ENCODE results near the gene DRG2. TPM values are rescaled to one million over a fixed set of nuclear protein-coding genes. Genes with fewer than 3 reads are reported as not detected.

The DRG2 gene
- total and polyA plus RNA-seq, 2 of the 8 experiments (the other 6 are each of a cell fraction or from before 2014, with no cell fraction given): 44.6 to 47.8 TPM

DNA sequence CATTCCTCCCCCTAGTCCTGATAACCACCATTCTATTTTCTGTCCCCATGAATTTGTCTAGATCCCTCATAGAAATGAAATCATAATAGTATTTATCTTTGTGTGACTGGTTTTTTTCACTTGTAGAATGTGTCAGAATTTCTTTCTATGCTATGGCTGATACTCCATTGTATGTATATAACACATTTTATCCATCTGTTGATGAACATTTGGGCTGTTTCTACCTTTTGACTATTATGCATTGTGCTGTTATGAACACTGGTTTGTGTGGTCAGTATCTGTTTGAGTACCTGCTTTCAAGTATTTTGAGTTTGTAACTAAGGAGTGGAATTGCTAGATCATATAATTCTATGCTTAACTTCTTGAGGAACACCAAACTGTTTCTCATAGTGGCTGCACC is 16.0 kb upstream of the DRG2 start:
- FAIRE-seq (no peak), DNase-seq (ENCODE audit: low read depth in 1 of 2, low spot score in 2 of 2) (no peak)
- no peak overlapping the region for H2AK5ac ChIP-seq (ENCODE audit: low read depth, low read length)
- no peak overlapping the region for H2BK120ac ChIP-seq (replicated peaks; ENCODE audit: low read depth, low read length)
- H3K4me3 ChIP-seq (ENCODE audit: extremely low read depth in 1 of 4, insufficient read depth in 2 of 4, low read depth in 3 of 4, low read length in 4 of 4): no peak overlapping the region
- H3K36me3 ChIP-seq (ENCODE audit: control insufficient read depth in 2 of 4, insufficient read depth in 4 of 4, low read length in 3 of 4): no peaks in the 10 kb centered on the region
- no peak overlapping the region for H3K27ac ChIP-seq (ENCODE audit: low read depth, low read length)
- ChIA-PET POLR2A (ENCODE audit: partially characterized antibody) (interaction anchor here (1.7 to 2.0 kb wide), 2 partner anchors 8 to 18 kb away, joined by 4 to 6 read pairs; no protein-coding TSS in a partner anchor), CTCF (ENCODE audit: partially characterized antibody) (interaction anchor here (1.3 kb wide), 1 partner anchor 36 kb away, joined by 3 read pairs; no protein-coding TSS in a partner anchor)
- no peak overlapping the region for H2BK20ac ChIP-seq (ENCODE audit: low read length)
- H4K5ac ChIP-seq (ENCODE audit: insufficient read length, low read depth, low read length): no peak overlapping the region
- no peak overlapping the region for H2BK5ac ChIP-seq (ENCODE audit: low read depth, low read length)
- H3K56ac ChIP-seq (replicated peaks; ENCODE audit: insufficient read length, low read depth, low read length): no peak overlapping the region
- H3K23me2 ChIP-seq (ENCODE audit: low read depth, low read length): no peaks in the 10 kb centered on the region; the same call in 1 of the 2 replicates
- H4K91ac ChIP-seq (replicated peaks; ENCODE audit: insufficient read length, low read length): no peak overlapping the region
- no peaks in the 10 kb centered on the region for H3K79me1 ChIP-seq (ENCODE audit: low read depth, low read length)
- no peak overlapping the region for H2BK15ac ChIP-seq (ENCODE audit: low read length)
- H3K27me3 ChIP-seq (replicated peaks in 1 of 4; ENCODE audit: control insufficient read depth in 3 of 4, extremely low read depth in 1 of 4, insufficient read depth in 3 of 4, low read length in 3 of 4): no peaks in the 10 kb centered on the region
- peaks cover 0 to 4% (median 0%) of the 10 kb centered on the region in 4 experiments; a peak in 1 of 7 replicates for H3K4me1 ChIP-seq (replicated peaks in 1 of 4; ENCODE audit: control insufficient read depth in 3 of 4, insufficient read depth in 4 of 4, low read length in 3 of 4)
- no peak overlapping the region for H3K9ac ChIP-seq (replicated peaks in 1 of 4; ENCODE audit: extremely low read depth in 1 of 4, low read depth in 3 of 4, low read length in 3 of 4)
- no peak overlapping the region for H3K14ac ChIP-seq (ENCODE audit: insufficient read length)
- no peak overlapping the region for H3K18ac ChIP-seq (ENCODE audit: extremely low read depth, low read length)
- H3K4ac ChIP-seq (replicated peaks; ENCODE audit: insufficient read length, low read depth, low read length): no peak overlapping the region
- no peak overlapping the region for H4K8ac ChIP-seq (ENCODE audit: extremely low read depth, insufficient read depth, low read length)
- H3K23ac ChIP-seq (ENCODE audit: insufficient read length): no peak overlapping the region
- H2AFZ ChIP-seq (ENCODE audit: low read length): no peak overlapping the region
- H3K4me2 ChIP-seq (ENCODE audit: insufficient read depth in 1 of 2, low read depth in 2 of 2, low read length in 2 of 2): no peak overlapping the region
- no peaks in the 10 kb centered on the region for H3K9me3 ChIP-seq (ENCODE audit: insufficient read depth in 2 of 2, low read depth in 1 of 2, low read length in 1 of 2)
- no peak overlapping the region for H2BK12ac ChIP-seq (ENCODE audit: low read depth, low read length)
- no peaks in the 10 kb centered on the region for H4K20me1 ChIP-seq (replicated peaks in 1 of 2; ENCODE audit: control insufficient read depth in 1 of 2, insufficient read depth in 2 of 2, low read length in 2 of 2)
- H3K79me2 ChIP-seq (ENCODE audit: control insufficient read depth in 1 of 2, insufficient read depth in 2 of 2, low read length in 2 of 2): no peaks in the 10 kb centered on the region
- no peak for TF ChIP-seq CBX5 (IDR thresholded peaks at IDR 0.05; ENCODE audit: low read depth, low read length)
- no peak for TF ChIP-seq CBX8 (IDR thresholded peaks at IDR 0.05; ENCODE audit: borderline replicate concordance, low read depth, low read length)
- TF ChIP-seq, protein P1, sequence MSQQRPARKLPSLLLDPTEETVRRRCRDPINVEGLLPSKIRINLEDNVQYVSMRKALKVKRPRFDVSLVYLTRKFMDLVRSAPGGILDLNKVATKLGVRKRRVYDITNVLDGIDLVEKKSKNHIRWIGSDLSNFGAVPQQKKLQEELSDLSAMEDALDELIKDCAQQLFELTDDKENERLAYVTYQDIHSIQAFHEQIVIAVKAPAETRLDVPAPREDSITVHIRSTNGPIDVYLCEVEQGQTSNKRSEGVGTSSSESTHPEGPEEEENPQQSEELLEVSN (IDR thresholded peaks at IDR 0.05): no peak
- TF ChIP-seq ASH2L (IDR thresholded peaks at IDR 0.05; ENCODE audit: low read length): no peak
- TF ChIP-seq, protein P2, sequence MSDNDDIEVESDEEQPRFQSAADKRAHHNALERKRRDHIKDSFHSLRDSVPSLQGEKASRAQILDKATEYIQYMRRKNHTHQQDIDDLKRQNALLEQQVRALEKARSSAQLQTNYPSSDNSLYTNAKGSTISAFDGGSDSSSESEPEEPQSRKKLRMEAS (IDR thresholded peaks at IDR 0.05): no peak
- TF ChIP-seq, protein P3, sequence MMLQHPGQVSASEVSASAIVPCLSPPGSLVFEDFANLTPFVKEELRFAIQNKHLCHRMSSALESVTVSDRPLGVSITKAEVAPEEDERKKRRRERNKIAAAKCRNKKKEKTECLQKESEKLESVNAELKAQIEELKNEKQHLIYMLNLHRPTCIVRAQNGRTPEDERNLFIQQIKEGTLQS (IDR thresholded peaks at IDR 0.05; ENCODE audit: insufficient read depth, low read depth, low read length): no peak
- TF ChIP-seq, protein P4, sequence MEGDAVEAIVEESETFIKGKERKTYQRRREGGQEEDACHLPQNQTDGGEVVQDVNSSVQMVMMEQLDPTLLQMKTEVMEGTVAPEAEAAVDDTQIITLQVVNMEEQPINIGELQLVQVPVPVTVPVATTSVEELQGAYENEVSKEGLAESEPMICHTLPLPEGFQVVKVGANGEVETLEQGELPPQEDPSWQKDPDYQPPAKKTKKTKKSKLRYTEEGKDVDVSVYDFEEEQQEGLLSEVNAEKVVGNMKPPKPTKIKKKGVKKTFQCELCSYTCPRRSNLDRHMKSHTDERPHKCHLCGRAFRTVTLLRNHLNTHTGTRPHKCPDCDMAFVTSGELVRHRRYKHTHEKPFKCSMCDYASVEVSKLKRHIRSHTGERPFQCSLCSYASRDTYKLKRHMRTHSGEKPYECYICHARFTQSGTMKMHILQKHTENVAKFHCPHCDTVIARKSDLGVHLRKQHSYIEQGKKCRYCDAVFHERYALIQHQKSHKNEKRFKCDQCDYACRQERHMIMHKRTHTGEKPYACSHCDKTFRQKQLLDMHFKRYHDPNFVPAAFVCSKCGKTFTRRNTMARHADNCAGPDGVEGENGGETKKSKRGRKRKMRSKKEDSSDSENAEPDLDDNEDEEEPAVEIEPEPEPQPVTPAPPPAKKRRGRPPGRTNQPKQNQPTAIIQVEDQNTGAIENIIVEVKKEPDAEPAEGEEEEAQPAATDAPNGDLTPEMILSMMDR (IDR thresholded peaks at IDR 0.05; ENCODE audit: control extremely low read depth in 1 of 3, insufficient read depth in 1 of 3, low read depth in 1 of 3, low read length in 3 of 3): no peak
- TF ChIP-seq SP4 (IDR thresholded peaks at IDR 0.05; ENCODE audit: low read length): no peak
- no peak for TF ChIP-seq CHD1 (IDR thresholded peaks at IDR 0.05; ENCODE audit: low read depth, low read length)
- TF ChIP-seq NRF1 (IDR thresholded peaks at IDR 0.05; ENCODE audit: low read depth, low read length): no peak
- TF ChIP-seq RNF2 (IDR thresholded peaks at IDR 0.05; ENCODE audit: borderline replicate concordance, low read depth, low read length, missing control alignments, poor library complexity, severe bottlenecking): no peak
